ENCODE measurements around the gene CBFA2T3.

DNA sequence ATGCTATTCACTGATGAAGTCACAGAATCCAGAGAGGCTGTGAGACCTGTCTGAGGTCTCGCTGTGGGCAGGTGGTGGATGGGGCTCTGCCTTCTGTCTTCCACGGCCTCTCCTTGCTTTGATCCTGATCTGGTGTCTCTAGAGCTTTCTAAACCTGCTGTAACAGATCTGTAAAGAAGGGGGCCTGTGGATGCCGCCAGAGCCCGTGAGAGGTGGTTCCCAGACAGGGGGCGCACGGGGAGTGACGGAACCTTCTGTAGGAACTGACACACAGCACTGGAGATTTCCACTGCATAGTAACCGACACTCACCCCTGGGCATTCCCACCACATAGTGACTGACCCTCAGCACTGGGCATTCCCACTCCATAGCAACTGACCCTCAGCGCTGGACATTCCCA, 16.0 kb downstream of the CBFA2T3 start:
- TF ChIP-seq, protein P1, sequence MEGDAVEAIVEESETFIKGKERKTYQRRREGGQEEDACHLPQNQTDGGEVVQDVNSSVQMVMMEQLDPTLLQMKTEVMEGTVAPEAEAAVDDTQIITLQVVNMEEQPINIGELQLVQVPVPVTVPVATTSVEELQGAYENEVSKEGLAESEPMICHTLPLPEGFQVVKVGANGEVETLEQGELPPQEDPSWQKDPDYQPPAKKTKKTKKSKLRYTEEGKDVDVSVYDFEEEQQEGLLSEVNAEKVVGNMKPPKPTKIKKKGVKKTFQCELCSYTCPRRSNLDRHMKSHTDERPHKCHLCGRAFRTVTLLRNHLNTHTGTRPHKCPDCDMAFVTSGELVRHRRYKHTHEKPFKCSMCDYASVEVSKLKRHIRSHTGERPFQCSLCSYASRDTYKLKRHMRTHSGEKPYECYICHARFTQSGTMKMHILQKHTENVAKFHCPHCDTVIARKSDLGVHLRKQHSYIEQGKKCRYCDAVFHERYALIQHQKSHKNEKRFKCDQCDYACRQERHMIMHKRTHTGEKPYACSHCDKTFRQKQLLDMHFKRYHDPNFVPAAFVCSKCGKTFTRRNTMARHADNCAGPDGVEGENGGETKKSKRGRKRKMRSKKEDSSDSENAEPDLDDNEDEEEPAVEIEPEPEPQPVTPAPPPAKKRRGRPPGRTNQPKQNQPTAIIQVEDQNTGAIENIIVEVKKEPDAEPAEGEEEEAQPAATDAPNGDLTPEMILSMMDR (IDR thresholded peaks at IDR 0.05): no peak
- TF ChIP-seq, protein P2, sequence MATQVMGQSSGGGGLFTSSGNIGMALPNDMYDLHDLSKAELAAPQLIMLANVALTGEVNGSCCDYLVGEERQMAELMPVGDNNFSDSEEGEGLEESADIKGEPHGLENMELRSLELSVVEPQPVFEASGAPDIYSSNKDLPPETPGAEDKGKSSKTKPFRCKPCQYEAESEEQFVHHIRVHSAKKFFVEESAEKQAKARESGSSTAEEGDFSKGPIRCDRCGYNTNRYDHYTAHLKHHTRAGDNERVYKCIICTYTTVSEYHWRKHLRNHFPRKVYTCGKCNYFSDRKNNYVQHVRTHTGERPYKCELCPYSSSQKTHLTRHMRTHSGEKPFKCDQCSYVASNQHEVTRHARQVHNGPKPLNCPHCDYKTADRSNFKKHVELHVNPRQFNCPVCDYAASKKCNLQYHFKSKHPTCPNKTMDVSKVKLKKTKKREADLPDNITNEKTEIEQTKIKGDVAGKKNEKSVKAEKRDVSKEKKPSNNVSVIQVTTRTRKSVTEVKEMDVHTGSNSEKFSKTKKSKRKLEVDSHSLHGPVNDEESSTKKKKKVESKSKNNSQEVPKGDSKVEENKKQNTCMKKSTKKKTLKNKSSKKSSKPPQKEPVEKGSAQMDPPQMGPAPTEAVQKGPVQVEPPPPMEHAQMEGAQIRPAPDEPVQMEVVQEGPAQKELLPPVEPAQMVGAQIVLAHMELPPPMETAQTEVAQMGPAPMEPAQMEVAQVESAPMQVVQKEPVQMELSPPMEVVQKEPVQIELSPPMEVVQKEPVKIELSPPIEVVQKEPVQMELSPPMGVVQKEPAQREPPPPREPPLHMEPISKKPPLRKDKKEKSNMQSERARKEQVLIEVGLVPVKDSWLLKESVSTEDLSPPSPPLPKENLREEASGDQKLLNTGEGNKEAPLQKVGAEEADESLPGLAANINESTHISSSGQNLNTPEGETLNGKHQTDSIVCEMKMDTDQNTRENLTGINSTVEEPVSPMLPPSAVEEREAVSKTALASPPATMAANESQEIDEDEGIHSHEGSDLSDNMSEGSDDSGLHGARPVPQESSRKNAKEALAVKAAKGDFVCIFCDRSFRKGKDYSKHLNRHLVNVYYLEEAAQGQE (IDR thresholded peaks at IDR 0.05; ENCODE audit: insufficient read depth in 1 of 2, low read depth in 2 of 2, low read length in 1 of 2): no peak
- no peak for TF ChIP-seq POLR2AphosphoS5 (IDR thresholded peaks at IDR 0.05; ENCODE audit: low read depth, low read length)
